ENCODE data around the gene VPS37B.

Gene VPS37B

DNA sequence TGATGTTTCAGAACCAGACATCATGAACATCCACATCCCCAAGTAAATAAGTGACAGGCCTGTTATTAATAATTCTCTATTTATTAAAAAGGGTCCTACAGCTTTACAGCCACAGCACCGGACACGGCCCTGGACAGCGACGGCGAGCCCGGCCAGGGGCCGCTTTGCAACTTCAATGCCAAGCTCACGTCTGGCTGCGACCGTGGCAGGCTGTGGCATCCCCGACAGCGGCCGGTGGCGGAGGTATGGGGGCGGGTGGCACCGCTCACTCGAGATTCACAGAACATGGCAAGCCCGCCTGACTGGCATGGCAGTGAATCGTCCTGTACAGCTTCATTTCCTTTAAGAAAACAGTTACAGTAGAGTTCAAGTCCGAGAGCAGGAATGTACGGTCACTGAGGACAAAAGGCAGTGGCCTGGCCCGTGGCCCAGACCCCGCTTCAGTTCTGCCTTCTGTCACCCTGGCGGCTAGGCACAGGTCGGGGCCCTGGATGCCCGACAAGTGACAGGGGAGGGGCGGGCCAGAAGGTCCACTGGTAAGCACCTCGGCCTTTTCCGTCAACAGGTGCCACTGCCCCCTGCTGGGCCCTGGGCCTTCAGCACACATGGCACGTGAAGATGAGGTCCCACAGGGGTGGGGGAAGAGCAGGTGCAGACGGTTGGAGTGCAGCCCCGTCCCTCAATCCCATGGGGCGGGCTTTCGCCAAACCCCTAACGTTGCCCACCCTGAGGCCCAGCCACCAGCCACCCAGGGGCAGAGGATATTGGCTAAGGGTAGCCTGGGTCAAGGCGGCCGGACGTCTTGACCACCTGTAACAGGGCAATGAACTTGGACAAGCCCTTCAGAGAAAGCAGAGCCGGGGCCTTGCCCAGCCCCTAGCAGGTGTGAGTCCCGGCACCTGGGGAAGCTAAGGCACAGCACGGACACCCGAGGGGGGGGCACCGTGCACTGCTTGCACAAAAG is 30.4 kb downstream of the VPS37B start:
- DNase-seq = no peak

DNA sequence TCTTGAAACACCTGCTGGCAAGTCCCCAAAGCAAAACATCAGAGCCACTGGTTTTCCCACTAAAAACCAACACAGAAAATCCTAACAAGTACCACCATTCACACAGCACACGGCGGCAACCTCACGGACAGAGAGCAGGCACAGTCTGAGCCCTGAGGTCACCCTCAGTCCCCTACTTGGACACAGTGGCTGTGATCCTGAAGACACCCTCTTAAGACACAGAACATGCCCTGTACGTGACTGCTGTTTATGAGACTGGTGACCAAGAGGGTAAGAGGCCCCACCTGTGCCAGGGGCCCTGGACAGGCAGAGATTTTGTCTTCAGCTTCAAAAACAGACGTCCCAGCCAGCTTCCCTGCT is 31.1 kb downstream of the VPS37B start:
- no peak for DNase-seq

DNA sequence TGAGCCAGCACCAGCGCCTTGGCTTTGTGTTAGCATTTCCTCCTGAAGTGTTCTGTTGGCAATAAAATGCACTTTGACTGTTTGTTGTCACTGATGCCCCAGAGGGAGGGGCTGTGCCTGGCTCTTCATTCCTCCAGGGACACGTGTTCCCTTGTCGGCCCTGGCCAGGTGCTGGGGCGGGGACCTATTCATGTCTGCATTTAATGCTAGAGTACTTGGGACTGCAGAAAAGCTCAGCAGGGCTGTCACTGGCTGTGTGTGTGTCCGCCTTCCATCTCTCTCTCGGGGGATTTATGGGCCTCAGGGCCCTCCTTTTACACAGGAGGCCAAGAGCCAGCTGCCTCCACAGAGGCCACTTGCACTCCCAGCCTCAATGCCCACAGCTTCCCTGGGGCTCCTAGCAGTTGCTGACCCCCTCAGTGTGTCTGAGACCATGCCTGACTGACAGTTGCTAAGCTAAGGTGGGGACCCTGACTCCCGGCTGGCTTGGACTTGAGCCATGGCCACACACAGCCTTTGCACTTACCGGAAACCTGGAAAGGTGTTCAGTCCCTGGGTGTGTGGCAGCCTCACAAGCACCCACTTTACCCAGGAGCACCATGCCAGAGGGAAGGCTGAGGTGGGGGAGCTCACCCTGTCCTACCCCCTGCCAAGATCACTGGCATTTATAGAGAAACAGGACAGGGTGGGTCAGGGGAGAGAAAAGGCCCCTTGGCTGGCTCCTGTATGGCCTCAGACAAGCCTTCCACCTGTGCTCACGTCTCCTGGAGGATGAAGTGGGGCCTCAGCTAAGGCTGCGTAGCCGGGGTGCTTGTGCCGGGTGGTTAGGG is 32.8 kb downstream of the VPS37B start:
- DNase-seq = no peak

DNA sequence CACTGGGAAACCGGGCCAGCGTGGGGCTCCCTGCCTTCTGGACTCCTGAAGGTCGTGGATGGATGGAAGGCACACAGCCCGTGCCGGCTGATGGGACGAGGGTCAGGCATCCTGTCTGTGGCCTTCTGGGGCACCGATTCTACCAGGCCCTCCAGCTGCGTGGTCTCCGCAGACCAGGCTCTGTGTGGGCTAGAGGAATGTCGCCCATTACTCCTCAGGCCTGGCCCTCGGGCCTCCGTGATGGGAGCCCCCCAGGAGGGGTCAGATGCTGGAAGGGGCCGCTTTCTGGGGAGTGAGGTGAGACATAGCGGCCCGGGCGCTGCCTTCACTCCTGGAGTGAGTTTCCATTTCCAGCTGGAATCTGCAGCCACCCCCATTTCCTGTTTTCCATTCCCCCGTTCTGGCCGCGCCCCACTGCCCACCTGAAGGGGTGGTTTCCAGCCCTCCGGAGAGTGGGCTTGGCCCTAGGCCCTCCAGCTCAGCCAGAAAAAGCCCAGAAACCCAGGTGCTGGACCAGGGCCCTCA is 33.8 kb downstream of the VPS37B start:
- no peak for DNase-seq

DNA sequence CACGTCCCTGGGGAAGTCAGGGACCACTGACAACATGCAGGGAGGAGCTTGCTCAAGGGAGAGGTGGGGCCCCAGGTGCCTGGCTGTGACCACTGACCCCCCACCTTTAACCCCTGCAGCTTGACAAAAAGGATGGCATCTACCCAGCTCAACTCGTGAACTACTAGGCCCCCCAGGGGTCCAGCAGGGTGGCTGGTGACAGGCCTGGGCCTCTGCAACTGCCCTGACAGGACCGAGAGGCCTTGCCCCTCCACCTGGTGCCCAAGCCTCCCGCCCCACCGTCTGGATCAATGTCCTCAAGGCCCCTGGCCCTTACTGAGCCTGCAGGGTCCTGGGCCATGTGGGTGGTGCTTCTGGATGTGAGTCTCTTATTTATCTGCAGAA is 34.3 kb downstream of the VPS37B start:
- DNase-seq = no peak

DNA sequence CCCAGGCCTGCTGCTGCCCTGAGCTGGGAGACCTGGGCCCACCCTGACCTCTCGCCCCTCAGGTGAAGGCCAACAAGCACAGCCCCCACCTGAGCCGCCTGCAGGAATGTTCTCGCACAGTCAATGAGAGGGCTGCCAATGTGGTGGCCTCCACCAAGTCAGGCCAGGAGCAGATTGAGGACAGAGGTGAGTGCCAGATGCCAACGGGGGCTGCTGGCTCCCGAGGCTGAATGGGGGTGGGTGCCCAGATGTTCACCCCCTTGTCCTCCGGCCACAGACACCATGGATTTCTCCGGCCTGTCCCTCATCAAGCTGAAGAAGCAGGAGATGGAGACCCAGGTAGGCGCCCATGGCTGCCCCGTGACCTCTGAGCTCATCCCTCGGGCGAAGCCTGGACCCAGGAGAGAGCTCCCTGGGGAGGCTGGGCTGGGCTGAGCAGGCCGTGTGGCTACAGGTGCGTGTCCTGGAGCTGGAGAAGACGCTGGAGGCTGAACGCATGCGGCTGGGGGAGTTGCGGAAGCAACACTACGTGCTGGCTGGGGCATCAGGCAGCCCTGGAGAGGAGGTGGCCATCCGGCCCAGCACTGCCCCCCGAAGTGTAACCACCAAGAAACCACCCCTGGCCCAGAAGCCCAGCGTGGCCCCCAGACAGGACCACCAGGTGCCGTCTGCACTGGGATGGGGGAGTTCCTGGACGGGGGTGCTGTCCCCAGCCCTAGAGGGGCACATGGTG is 34.9 kb downstream of the VPS37B start:
- no peak for DNase-seq

DNA sequence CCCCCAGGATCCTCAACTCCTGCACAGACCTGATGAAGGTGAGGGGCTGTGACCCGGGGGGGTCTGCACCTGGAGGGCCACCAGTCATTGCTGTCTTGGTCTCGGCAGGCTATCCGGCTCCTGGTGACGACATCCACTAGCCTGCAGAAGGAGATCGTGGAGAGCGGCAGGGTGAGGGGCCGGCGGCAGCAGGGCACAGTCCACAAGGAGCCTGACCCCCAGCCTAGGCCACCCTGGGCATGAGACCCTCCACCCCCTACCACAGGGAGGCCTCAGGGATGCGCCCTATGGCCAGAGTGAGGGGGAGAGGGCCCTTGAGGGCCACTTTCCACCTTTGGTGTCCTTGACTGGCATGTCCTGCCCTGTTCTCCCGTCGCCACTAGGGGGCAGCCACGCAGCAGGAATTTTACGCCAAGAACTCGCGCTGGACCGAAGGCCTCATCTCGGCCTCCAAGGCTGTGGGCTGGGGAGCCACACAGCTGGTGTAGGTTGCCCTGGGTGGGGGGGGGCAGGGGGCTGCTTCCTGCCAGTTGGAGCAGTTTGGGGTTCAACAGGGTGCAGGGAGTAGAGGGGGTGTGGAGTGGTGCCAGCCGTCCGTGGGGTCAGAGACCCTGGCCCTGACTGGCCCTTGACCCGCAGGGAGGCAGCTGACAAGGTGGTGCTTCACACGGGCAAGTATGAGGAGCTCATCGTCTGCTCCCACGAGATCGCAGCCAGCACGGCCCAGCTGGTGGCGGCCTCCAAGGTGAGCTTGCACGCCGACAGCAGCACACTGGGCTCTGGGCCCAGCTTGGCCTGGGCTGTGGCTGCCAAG is 35.7 kb downstream of the VPS37B start:
- DNase-seq = peak; percentile 82

DNA sequence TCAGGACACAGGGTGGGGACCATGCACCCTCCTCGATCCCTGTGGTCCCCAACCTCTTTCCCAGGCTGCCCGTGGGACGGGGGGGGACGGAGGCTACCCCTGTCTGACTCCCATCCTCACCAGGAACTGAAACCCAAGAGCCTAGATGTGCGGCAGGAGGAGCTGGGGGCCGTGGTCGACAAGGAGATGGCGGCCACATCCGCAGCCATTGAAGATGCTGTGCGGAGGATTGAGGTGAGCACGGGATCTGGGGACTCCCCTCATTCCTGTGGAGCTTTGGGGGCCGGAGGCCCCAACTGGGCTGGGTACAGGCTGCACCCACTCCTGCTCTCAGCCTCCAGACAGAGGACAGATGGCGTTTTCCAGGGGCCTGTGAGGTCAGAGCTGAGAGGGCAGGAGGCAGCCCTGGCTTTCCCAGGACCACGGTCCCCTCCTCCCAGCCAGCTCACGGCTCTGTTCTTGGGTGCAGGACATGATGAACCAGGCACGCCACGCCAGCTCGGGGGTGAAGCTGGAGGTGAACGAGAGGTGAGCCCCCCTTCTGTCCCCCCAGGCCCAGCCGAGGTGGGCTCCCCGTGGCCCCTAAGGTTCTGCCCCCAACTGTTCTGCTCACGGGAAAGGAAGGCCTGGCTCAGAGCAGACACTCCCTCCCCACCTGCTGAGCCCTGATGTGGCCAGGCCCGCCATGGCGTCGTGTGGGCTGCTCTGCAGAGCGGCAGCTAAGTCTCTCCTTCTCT is 36.5 kb downstream of the VPS37B start:
- no peak for DNase-seq

DNA sequence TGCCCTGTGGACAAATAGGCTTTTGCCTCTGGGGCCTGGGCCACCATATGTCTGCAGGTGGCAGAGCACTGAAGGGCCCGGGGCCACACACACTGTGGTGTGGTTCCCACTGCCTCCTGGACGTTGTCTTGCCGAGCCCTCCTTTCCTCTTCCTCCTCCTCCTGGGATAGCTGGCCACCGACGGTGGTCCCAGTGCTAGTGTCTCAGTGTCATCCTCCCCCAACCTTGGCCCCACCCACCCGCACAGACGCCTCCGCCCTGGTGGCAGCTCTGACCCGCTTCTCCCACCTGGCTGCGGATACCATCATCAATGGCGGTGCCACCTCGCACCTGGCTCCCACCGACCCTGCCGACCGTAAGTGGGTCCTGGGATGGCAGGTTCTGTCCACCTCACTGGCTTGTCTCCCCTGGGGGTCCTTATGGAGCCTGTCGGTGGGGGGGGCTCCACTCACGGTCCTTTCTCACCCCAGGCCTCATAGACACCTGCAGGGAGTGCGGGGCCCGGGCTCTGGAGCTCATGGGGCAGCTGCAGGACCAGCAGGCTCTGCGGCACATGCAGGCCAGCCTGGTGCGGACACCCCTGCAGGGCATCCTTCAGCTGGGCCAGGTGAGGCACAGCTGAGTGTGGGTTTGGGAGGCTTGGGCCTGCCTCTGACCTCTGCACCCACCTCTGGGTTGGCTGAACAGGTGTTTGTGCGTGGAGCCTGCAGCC is 37.2 kb downstream of the VPS37B start:
- no peak for DNase-seq

DNA sequence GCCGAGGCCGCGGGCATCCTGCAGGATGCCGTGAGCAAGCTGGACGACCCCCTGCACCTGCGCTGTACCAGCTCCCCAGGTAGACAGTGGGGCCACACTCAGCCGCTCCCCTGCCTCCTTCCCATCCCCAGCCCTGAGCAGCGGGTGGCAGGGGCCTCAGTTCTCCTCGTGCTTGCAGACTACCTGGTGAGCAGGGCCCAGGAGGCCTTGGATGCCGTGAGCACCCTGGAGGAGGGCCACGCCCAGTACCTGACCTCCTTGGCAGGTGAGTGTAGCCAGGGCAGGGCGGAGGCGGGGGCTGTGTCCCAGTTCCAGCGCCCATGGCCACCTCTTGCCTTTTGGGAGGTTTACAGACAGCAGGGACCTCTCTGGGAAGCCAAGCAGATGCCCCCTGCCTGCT is 37.8 kb downstream of the VPS37B start:
- DNase-seq = no peak

DNA sequence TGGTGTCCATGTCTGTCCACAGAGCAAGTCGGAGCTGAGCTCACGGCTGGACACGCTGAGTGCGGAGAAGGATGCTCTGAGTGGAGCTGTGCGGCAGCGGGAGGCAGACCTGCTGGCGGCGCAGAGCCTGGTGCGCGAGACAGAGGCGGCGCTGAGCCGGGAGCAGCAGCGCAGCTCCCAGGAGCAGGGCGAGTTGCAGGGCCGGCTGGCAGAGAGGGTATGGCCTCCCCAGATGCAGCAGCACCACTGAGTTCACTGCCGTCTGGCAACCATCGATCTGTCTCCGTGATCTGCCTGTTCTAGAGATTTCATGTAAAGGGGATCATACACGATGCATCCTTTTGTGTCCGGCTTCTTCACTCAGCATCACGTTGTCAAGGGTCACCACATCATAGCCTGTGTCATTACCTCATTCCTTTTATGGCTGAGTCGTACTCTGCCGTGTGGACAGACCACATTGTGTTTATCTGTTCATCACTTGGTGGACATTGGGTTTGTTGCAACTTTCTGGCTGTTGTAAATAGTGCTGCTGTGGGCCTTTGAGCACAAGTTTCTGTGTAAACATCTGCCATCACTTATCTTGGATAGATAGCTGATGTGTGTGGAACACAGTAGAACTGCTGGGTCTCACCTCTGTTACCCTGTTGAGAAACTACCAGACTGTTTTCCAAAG is 38.8 kb downstream of the VPS37B start:
- no peak for DNase-seq

DNA sequence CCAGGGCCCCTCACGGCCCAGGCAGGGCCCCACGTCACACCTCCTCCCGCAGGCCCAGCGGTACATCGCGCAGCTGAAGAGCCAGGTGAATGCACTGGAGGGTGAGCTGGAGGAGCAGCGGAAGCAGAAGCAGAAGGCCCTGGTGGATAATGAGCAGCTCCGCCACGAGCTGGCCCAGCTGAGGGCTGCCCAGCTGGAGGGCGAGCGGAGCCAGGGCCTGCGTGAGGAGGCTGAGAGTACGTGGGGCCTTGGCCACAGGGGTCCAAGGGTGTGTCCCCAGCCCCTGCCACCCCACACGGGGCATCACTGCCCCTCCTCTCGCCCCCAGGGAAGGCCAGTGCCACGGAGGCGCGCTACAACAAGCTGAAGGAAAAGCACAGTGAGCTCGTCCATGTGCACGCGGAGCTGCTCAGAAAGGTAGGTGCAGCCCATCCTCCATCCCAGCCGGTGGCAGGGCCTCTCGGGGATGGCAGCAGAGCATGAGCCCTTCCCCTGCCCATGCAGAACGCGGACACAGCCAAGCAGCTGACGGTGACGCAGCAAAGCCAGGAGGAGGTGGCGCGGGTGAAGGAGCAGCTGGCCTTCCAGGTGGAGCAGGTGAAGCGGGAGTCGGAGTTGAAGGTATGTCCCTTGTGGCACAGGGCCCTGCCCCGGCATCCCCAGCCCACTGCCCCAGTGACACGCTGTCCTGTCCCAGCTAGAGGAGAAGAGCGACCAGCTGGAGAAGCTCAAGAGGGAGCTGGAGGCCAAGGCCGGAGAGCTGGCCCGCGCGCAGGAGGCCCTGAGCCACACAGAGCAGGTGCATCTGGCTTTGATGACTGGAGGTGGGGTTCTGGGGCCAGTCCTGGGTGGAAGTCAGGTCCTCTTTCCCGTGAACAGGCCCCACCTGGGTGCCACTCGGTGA is 39.7 kb downstream of the VPS37B start:
- DNase-seq = no peak

DNA sequence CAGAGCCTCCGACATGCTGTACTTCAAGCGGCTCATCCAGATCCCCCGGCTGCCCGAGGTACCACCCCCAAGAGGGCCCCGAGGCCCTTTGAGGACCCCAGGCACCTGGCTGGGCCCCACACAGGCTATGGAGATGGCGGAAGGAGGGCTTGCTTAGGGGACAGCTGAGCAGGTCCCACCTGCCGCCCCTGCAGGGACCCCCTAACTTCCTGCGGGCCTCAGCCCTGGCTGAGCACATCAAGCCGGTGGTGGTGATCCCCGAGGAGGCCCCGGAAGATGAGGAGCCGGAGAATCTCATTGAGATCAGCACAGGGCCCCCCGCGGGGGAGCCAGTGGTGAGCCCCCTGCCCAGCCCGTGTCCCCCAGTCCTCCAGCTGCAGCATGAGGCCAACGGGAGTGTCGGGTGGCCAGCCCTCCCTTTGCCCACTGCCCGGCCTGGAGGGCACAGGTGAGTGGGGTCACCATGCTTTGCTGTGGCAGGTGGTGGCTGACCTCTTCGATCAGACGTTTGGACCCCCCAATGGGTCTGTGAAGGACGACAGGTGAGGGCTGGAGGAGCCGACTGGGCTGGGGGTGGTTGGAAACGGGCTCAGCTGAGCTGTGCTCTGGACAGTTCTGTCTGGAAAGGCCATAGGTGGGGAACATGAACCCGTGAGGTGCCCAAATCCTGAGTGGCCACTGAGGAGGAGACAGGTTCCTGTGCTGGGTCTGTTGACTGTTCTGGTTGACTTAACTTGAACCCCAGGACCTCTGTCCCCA is 40.7 kb downstream of the VPS37B start:
- no peak for DNase-seq

DNA sequence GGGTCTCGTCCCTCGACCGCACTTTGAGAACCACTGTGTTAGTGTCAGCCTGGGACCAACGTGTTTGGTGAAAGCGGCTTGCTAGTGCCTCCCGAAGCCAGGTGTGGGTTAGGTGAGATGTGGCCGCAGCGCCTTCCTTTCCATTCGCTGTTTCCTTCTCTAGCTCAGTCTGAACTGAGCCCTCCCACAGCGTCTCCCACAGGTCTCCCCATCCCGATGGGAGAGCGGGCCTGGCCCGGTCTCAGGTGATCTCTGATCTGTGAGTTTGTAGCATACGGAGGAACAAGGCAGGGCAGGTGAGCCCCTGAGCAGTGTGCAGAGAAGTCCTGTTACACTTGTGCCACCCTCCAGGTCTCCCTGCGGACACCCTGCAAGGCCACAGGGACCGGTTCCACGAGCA is 41.4 kb downstream of the VPS37B start:
- no peak for DNase-seq

DNA sequence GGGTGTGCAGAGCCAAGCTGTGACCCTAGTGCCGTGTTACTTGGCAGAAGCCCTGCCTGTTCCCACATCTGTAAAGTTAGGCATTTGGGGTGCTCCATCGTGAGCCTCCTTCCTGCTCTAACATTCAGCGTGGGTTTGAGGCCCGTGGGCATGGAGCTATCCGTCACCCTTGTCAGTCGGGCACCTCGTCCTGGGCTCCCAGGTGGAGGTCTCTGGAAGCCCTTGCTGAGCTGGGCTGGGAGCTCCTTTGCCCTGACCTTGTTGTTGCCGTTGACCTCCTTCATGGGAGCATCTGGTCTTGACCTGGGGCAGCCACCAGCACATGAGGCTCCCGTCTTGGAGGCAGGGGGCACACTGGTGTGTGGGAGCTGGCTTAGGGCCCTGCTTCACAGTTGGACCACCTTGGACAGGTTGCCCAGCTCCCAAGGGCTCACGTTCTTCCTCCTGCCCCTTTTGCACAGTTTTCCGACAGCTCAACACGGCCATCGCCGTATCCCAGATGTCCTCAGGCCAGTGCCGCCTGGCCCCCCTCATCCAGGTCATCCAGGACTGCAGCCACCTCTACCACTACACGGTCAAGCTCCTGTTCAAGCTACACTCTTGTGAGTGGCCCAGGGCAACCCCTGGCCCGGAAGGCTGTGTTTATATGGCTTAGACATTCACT is 42.2 kb downstream of the VPS37B start:
- DNase-seq = no peak

DNA sequence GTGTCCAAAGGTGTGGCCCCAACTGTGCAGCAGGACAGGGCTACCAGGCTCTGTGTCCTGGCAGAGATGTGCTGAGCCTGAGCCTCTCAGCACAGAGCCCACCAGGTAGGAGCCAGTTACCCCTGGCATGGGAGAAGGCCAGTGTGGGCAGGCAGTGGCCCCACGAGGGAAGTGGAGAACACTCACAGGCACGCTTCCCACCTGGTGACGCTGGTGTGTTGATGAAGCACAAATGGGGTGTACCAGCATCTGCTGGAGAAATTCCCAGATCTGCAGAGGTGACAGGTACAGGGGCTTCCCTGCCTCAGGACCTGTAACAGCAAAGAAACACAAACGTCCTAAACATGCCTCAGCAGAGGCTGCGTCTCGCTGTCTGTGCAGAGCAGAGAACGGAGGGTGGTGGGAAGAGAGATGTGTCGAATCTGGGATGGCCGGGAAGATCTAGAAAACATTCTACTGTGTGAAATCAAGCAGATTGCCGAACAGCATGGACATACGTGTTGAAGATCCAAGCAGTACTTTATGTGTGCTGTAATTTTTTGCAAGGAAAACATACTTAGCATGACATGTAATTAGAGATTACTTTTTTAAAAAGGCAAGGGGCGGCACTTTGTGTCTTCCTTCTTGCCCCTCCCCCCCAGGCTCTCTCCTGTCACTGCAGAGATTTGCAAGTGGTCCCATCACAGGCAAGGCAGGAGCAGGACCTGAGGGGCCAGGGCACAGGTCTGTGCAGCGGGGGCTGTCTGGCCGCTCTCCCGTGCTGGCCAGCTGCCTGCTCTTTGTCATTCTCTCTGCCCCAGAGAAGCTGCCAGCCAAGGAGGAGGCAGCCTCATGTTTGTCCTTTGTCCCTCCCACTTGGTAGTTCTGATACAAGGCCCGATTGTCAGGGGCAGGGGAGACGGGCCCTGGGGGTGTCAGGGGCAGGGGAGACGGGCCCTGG is 43.3 kb downstream of the VPS37B start:
- no peak for DNase-seq

DNA sequence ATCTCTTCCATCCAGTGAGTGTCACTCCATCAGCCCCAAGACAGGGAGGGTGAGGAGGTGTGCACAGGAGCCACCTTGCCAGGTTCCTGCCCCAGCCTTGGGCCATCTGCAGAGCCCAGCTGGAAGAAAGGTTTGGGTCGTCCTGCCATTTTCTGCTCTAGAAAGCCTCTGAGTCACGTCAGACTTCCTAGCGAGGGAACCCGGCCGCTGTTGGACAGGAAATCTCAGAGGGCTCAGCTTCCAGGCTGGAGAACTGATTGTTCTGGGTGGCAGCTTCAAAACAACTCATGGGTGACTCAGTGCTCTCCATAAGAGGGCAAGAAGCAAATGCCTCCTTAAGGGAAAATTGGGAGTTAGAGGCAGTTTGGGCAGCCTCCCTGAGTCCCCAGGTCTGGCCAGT is 44.1 kb downstream of the VPS37B start:
- no peak for DNase-seq
